Measurements from ENCODE around the gene ZNF705A. TPM values are rescaled to one million over a fixed set of nuclear protein-coding genes. Genes with fewer than 3 reads are reported as not detected.
"Not testable (repeated sequence)": the region's sequence is repeated elsewhere in the genome, so short reads cannot be mapped to it uniquely, and the experiment has no call there.

The ZNF705A gene
- not detected for total RNA-seq

DNA sequence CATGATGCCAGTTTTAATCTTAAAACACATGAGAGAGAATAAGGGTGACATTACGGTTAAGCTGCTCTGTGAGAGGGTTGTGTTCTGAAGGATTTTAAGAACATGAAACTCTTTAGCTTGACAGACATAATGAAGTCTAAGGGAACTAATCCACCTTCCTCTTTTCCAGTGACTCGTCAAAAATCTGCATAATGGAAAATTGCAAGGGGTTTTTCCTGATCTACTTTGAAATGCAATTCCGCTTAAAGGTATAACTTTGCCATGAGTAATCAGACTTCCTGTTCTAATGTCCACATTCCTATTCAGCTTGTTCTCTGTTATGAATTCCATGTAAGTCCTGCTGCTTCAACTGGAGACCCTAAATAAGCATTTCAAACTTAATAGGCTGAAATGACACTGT is at the start of gene ZNF705A:
Gene ZNF705A, plus strand, starts transcription at position 171 of the 400 bp plus-strand sequence. CDS start 15,611 bp downstream, outside the sequence.
- intact Hi-C loops (cut with DNase I): no loop called here
- DNase-seq (ENCODE audit: low spot score) (no peak), ATAC-seq (no peak)

DNA sequence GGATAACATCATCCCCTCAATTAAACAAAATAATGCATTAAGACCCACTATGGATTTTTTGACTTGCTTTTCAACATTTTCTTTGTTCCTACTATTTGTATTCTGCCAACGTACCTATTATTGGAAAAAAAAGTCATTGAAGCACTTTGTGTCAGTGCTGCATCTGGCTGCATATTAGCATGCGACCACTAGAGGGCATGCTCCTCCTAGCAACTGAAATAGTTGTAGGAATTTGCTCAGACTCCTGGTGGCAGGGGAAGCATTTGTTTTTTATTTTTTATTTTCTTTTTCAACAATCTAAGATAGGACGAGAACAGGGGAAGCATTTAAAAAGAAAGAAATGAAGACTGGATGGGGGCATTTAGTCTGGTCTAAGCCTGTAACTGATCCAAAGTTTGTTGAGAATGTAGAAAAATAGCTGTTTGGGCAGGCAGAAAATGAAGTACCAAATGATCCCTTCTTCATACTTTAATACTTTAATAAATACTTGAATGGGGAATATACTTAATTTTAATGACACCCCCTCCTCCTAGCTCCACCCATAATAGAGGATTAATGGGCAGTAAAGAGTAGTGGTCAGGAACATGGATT is 47.9 kb upstream of the ZNF705A start:
- peak; percentile 61 for ATAC-seq
- DNase-seq (ENCODE audit: low spot score): peak; percentile 87

DNA sequence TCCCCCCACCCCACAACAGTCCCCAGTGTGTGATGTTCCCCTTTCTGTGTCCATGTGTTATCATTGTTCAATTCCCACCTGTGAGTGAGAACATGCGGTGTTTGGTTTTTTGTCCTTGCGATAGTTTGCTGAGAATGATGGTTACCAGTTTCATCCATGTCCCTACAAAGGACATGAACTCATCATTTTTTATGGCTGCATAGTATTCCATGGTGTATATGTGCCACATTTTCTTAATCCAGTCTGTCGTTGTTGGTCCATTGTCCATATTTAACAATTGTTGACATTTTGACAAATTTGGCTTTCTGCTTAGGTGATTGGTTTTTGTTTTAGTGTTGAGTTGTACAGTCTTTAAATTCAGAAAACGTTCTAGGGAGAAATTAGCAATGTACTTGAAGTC is 43.7 kb upstream of the ZNF705A start:
- ATAC-seq; intact Hi-C loops (cut with DNase I); DNase-seq (ENCODE audit: low spot score): not testable (repeated sequence)

More for the DNA sequence above, 47.9 kb upstream of the ZNF705A start:
- intact Hi-C loops (cut with DNase I): no loop called here

DNA sequence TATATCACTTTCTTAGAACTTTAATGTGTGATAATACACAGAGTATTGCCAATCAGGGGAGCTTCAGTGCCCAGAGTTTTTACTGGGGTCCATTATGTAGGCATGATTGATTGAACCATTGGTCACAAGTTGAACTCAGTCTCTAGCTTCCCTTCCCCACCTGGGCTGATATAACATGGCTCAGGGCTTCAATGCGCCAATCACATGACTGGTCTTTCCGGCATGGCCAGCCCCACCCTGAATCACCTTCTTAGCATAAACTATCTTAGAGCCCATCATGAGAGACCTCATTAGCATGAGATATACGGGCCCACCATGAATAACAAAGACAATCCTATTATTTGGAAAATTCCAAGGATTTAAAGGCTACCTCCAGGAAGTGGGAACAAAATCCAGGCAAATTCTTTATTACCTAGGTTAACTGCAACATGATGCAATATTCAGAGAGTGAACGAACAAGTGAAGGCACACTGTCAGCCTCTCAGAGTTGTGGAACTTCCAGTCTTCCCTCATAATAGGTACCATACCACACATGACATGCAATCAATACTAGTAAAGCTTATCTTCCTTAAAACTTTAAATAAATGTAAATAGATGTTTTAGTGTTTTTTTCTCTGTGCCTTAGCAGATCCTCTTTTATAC is 36.6 kb upstream of the ZNF705A start:
- no peak for ATAC-seq
- DNase-seq (ENCODE audit: low spot score): no peak
- intact Hi-C loops (cut with DNase I): no loop called here

DNA sequence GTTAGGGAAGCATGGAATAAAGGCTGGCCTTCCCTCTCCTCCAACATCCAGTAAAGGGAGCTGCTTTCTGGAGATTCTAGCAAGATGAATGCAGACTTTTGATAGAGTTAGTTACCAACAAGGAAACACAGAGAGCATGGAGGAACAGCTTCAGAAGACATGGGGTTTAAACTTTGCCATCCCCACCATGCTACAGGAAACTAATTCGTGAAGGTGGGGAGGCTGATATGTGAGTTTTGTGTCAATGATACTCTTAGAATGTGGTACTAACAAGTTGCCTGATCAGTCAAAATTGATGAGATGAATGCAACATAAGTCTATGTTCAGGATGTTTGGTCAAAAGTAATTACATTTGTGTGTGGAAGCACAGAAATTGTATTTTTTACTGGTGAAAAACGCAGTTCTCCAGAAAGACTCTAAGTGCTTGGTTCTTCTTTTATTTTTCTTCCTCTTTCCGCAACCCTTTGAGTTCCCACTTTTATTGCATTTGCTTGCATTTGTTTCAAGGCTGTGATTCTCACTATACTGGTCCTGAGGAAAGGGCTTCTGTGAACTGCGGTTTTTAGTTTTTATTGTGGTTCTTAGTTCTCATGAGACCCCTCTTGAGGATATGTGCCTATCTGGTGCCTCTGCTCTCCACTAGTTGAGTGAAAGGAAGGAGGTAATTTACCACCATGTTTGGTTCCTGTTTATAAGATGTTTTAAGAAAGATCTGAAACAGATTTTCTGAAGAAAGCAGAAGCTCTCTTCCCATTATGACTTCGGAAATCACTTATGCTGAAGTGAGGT is 33.5 kb upstream of the ZNF705A start, which contains the start of gene CLEC4A:
Gene CLEC4A, plus strand, starts transcription at position 494 of the 789 bp plus-strand sequence. Its CDS starts 262 bp downstream, at position 756.
- DNase-seq (ENCODE audit: low spot score) (no peak), ATAC-seq (no peak)
- intact Hi-C loops (cut with DNase I): no loop called here

DNA sequence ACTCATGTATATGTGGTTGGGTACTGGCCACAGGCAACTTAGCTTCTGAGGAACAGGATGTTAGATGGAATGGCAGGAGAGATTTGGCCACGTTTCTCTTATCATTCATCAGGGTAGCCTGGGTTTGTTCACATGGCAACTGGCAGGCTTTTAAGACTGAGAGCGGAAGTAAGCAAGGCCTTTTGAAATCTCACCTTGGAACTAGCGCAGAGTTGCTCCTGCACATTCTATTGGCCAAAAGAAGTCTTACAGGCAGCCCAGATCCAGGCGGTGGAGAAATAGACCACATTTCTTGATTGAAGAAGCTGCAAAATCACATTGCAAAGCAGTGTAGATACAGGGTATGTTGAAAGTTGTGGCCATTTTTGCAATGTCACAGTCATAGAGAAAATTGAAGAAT is 29.7 kb upstream of the ZNF705A start:
- no peak for DNase-seq (ENCODE audit: low spot score)
- ATAC-seq: no peak
- intact Hi-C loops (cut with DNase I): no loop called here

DNA sequence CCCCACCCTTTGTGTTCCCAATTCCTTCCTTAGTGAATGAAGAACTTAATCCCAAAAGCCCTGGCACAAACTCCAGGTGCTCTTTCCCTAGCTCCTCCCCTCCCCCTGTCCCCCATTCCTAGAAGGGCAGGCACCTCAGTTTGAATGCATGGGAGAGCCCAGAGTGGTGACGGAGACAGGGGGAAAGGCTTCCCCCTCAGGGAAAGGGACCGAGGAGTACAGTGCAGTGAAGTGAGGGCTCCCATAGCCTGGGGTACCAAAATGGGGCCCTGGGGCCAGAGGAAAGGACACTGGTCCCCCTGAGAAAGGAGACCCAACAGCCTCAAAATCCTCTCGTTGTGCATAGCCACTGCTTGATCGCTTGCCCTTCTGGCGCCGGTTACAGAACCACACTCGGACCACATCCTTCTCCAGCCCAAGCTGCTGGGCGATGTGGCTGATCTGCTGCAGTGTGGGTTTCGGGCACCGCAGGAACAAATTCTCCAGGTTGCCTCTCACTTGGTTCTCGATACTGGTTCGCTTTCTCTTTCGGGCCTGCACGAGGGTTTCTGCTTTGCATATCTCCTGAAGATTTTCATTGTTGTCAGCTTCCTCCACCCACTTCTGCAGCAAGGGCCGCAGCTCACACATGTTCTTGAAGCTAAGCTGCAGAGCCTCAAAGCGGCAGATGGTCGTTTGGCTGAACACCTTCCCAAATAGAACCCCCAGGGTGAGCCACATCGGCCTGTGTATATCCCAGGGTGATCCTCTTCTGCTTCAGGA is 23.0 kb upstream of the ZNF705A start:
- ATAC-seq; DNase-seq (ENCODE audit: low spot score); intact Hi-C loops (cut with DNase I): not testable (repeated sequence)

DNA sequence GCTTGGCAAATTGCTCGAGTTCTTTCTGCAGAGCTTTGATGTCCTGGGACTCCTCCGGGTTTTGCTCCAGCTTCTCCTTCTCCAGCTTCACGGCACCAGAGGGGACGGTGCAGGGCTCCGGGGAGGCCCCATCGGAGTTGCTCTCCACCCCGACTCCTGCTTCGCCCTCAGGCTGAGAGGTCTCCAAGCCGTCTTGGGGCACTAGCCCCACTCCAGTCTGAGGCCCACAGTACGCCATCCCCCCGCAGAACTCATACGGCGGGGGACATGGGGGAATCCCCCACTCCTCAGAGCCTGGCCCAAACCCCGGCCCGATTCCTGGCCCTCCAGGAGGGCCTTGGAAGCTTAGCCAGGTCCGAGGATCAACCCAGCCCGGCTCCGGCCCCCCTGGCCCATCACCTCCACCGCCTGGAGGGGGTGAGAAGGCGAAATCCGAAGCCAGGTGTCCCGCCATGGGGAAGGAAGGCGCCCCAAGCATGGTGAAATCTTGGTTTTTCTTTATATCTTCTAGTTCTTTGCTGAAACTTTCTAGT is 22.4 kb upstream of the ZNF705A start:
- intact Hi-C loops (cut with DNase I); ATAC-seq; DNase-seq (ENCODE audit: low spot score): not testable (repeated sequence)

DNA sequence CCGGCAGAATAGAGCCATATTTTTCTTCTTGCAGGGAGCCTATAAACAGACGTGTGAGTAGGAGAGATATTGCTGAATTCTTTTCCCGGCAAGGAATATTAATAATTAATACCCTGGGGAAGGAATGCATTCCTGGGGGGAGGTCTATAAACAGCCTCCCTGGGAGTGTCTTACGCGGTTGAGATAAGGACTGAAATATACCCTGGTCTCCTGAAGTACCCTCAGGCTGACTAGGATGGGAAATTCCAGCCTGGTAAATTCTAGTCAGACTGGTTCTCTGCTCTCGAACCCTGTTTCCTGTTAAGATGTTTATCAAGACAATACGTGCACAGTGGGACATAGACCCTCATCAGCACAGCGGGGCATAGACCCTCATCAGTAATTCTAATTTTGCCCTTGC is 15.2 kb upstream of the ZNF705A start:
- intact Hi-C loops (cut with DNase I); DNase-seq (ENCODE audit: low spot score); ATAC-seq: not testable (repeated sequence)

DNA sequence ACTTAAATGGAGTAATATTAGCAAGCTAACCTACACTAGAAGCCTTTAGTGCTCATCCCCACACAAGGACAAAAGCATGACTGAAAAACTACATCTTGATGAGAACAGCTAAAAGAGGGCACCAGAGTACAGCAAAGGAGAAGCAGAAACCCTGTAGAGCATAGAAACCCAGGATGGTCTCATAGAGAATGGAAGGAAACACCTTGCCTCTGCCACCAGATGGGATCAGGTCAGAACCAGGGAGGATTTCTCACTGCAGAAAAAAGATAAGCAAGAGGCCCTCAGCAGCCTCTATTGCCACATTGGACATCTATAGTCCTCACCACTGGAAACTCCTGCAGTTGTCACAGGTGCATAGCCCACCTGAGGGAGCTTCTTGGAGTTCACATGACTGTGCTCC is 13.6 kb upstream of the ZNF705A start:
- intact Hi-C loops (cut with DNase I): no loop called here
- ATAC-seq: no peak
- DNase-seq (ENCODE audit: low spot score): no peak

DNA sequence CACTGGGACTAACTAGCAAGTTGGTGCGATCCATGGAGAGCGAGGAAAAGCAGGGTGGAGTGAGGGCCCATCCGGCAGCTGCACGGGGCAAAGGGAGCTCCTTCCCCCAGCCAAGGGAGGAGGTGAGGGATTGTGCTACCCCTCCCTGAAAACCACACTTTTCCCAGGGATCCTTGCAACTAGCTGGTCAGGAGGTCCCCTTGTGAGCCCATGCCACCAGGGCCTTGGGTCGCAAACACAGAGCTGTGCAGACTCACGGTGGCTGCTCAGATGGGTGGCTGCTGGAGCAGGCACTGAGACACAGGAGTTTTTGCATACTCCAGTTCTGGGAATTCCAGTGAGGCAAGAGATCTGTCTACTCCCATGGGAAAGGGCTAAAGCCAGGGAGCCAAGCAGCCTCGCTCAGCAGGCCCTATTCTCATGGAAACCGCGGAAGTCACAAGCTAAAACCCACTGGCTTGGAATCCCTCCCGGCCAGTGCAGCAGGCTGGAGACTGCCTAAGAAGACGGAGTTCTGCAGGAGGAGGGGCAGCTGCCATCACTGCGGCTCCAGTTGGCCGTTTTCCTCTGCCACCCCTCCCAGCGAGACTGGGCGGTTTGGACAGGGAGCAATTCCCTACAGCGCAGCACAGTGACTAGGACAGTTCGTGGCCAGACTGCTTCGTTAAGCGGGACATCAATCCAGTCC is 10.9 kb upstream of the ZNF705A start:
- DNase-seq (ENCODE audit: low spot score) (peak; percentile 52), ATAC-seq (peak; percentile 81)
- intact Hi-C loops (cut with DNase I): no loop called here

DNA sequence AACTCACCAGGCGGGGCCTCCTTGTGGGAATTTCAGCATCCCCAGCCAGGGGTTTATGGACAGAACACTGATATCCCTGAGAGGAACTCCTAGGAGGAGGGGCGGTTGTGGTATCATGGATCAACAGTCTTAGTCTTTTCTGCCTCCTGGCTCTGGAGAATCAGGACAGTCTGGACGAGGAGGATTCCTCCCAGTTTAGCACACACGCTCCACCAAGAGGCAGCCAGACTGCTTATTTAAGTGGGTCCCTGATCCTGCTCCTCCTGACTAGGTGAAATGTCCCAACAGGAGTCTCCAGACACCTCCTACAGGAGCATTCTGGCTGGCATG is 10.4 kb upstream of the ZNF705A start:
- ATAC-seq (peak; percentile 24), DNase-seq (ENCODE audit: low spot score) (no peak)
- intact Hi-C loops (cut with DNase I): no loop called here

DNA sequence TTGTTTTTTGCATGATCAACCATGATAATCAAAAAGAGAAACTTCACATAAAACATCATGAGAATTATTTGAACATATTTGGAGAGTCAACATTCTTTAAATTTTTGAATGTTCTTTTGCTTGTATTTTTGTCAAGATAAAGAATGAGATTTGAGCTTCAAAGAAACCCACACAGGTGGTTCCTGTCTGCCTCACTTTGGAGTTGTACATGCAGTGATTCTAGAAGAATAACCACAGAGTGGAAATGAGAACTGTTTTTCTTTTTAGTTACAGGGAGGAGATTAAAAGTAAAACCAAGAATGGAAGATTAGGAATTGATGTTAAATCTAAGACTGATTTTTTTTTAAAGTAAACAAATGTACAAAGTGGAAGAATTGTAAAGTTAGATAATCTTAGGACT is 2.3 kb upstream of the ZNF705A start:
- ATAC-seq: no peak
- no peak for DNase-seq (ENCODE audit: low spot score)
- intact Hi-C loops (cut with DNase I): no loop called here

DNA sequence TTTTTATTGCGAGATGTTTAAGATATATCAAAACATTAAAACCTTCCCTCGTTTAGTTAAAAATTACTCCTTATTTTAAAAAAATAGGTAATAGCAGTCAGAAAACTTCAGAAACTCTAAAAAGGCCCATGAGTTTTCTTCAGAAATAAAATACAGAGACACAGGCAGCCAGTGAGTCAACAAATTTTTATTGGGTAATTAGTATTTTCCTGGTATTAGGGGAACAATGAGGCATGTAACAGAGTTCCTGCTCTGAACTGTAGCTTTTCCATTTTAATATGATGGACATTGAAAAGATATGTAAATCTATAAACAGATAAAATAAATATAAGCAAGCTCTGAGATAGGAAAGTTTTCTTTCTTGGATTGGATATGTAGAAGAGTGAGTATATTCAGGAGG is 399 bp upstream of the ZNF705A start:
- DNase-seq (ENCODE audit: low spot score): no peak
- intact Hi-C loops (cut with DNase I): no loop called here
- no peak for ATAC-seq

DNA sequence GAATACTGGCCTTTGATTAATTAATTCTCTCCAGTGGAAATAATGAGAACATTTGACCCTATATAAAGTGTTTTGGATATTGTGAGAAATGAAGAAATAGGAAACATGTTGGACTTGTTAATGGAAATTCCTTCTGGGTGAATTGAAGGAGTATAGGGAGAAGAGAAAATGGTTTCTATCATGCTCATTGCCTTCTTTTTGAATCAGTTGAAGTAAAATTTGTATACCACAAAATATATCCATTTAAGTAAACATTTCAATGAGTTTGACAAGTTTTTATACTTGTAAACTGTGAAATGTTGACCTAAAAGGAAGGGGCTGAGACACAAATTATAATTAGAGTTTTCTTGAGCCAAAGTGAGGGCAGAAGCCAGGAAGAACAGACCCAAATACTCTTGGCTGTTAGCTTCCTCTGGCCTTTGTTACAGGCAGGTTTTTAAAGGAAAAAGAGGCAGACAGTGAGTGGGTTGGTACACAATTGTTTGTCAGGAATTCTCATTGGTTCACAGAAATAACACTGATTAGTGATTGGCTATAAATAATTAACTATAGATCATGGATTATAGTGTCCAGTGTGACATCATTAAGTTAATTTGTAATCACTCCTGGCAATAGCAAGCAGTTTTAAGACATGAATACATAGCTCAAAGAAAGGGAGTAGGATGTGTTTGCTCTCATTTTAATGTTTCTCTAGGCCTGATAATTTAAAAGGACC is 826 bp downstream of the ZNF705A start:
- intact Hi-C loops (cut with DNase I): no loop called here
- DNase-seq (ENCODE audit: low spot score) (no peak), ATAC-seq (no peak)

DNA sequence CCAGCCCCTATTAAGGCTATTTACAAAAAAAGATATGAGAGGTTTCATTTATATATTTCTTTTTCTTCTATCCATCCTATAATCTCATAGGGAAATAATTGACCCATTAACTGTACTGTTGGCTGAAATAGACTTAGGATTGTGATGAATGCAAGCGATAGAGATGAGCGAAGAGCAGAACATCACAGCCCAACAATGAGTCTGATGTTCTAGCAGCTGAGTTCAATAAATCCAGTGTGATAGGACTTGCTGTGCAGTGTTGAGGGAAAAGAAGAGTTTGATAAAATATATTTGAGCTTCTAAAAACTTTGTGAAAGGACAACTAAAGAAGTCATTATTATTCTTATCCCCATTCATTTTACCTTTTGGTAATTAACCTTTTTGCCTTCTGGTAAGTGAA is 16.1 kb downstream of the ZNF705A start:
- intact Hi-C loops (cut with DNase I); ATAC-seq; DNase-seq (ENCODE audit: low spot score): not testable (repeated sequence)

DNA sequence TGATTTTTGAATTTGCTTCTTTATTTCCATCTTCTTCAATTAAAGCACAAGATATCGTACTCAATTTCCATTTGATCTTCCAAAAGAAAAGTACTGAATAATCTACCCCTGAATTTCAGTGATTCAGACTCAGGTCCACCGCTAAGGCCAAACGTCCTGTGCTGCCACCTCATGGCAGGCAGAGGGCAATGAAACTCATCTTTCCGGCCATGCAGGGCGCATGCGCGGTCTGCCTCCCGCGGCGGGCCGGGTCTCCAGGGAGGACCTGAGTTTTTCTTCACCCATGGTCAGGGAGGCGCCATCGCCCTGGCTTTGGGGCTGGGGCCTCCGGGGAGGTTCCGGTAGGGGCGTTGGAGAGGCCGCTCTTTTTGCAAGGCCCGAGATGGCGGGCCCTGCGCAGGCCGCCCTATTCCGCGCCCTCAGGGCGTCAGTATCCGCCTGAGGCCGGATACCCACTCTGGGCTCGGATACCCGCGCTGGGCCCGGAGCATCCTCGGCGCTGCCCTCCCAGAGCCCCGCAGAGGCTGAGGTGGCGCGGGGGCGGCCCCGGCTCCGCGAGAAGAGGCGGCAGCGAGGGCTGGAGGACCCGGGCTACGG is 23.3 kb downstream of the ZNF705A start:
- DNase-seq (ENCODE audit: low spot score): peak; percentile 86
- intact Hi-C loops (cut with DNase I); ATAC-seq: not testable (repeated sequence)

Data from sciatic nerve (tissue), 2 donors.